ENCODE results near the gene DDX42.
"Not testable (repeated sequence)": the region's sequence is repeated elsewhere in the genome, so short reads cannot be mapped to it uniquely, and the experiment has no call there.

The DDX42 gene

DNA sequence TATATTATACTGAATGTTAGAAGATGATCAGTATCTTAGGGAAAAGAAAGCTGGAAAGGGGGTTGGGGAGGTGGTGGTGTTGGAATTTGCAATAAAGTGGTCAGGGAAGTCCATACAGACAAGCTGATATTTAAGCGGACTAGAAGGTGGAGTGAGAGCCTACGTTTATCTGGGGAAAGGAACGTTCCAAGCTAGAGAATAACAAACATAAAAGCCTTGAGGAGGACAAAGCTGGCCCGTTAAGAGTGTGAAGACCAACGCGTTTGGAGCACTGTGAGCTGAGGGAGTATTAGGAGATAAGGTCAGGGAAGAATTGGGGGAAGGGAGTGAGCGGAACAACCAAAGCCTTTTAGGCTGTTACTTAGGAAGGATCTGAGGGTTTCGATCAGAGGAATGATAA lies 1.4 kb downstream of the DDX42 start:
- no peak for DNase-seq (ENCODE audit: low read depth in 2 of 2)

DNA sequence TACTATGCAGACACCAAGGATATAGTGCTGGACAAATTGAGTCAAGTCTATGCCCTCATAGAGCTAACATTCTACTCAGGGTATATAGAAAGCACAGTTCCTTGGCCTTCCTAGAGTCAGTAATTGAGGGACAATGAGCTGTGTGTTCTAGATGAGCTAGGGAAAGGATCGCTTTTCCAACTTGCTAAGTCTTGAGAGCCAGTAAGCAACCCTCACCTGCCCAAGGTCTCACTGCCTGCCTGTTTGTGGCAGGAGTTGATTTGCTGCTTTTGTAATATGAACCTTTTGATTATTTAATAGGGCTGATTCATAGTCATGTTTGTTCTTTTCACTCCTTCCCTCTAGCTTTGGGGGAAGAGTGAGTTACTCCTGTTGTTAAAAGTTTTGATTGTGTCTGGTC lies 6.5 kb downstream of the DDX42 start:
- DNase-seq (ENCODE audit: low read depth in 2 of 2): no peak

DNA sequence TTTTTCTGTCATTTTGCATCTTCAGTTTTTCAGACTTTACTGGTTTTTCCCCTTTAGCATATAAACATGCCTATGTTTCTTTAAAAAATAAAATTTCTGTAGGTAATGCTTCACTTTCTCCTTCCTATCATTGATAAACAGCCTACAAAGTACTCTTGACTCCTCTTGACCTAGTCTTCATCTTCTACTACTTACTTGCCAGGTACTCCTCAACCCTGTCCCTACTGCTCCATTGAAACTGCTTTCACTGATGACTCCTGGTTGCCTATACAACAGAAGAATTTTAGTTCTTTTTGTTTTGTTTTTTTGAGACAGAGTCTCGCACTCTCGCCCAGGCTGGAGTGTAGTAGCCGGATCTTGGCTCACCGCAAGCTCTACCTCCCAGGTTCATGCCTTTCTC lies 7.0 kb downstream of the DDX42 start:
- no peak for DNase-seq (ENCODE audit: low read depth in 2 of 2)

DNA sequence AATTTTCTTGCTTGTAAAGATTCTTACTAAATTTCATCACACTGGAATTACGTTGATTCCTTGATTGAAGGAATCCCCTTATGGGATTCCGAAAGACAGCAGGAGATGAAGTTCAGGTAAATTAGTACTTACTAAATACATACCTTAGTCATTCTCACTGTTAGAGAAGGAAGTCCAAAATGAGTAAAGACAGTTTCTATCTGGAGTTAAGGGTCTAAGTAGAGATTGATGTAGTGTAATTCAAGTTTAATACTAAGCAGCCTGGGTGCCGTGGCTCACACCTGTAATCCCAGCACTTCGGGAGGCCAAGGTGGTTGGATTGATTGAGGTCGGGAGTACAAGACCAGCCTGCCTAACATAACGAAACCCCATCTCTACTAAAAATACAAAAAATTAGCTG lies 9.6 kb downstream of the DDX42 start:
- DNase-seq (ENCODE audit: low read depth in 2 of 2): no peak

DNA sequence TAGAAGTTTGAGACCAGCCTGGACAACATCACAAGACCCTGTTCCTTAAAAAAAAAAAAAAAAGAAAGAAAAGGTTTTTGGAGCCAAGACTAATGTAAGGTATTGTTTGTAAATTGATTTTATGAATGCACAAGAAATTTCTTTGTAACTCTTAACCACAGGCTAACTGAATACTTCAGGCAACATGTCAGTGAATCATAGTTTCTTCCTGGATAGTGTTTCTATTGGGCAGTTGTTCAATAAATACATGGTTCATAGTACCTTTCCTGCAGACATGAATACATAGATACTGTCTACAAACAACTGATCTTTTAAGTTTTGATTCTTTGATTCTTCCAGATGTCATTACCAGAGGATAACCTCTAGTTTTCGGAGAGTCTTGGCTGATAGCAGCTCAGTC lies 11.6 kb downstream of the DDX42 start:
- DNase-seq (ENCODE audit: low read depth in 2 of 2): no peak

GRCh38 chr17:63786117-63786516 lies 12.1 kb downstream of the DDX42 start:
- no peak for DNase-seq (ENCODE audit: low read depth in 2 of 2)

DNA sequence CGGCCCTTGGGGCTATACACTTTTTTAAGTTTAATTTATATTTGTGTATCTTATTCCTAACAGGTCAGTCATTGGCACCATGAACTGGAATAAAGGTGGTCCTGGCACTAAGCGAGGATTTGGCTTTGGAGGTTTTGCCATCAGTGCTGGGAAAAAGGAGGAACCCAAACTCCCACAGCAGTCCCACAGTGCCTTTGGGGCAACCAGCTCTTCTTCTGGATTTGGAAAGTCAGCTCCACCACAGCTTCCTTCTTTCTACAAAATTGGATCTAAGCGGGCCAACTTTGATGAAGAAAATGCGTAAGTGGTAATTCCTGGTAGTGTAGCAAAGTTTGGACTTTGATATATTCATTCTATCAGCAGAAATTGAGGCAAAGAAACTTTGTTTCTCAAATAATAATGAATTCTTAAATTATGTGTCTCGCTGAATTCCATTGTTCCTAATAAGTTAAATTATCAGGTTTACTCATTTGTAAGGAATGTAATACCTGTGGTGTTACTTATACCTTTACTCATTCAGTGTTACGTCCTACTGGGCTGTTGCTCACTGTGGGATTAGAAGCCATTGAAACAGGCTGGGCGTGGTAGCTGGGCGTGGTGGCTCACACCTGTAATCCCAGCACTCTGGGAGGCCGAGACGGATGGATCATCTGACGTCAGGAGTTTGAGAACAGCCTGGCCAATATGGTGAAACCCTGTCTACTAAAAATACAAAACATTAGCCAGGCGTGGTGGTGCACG lies 13.2 kb downstream of the DDX42 start:
- DNase-seq (ENCODE audit: low read depth in 2 of 2): no peak

DNA sequence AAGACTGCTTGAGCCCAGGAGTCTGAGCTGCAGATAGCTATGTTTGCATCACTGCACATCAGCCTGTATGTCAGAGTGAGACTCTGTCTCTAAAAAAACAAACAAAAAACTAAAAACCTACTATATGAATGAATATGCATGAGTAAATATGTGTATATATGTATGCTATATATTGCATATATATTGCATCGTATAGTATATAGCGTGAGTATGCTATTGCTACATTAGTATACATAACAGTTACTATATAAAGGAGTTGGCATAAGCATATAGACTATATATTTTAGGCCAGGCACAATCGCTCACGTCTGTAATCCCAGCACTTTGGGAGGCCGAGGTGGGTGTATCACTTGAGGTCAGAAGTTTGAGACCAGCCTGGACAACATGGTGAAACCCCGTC lies 16.1 kb downstream of the DDX42 start:
- no peak for DNase-seq (ENCODE audit: low read depth in 2 of 2)

GRCh38 chr17:63792055-63792729 lies 18.2 kb downstream of the DDX42 start:
- no peak for DNase-seq (ENCODE audit: low read depth in 2 of 2)

- DNase-seq (ENCODE audit: low read depth in 2 of 2): not testable (repeated sequence)
Observed at GRCh38 chr17:63796375-63796774, 22.4 kb downstream of the DDX42 start.

DNA sequence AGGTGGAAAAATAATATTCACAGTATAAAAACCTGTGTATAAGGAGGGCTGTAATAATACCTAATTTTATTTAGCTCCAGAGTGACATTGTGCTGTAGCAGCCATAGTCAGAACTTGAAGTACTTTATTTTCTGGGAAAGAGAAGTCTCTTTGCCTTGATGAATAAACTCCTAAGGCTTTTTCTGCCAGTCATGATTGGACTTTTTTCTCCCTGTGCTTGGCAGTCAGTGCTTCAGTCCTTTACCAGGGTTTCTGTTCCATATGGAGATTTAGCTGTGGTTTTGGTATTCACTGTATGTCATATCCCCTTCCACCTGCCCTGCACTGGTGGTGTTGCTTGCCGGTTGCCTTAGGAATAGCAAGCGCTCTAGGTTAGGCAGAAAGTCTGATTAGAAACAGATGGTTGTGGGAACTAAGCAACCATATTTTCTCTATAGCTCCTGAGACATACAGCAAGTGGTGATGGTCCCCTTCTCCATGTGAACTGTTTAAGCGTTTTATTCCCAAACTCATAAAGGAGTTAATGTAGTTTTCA lies 24.7 kb downstream of the DDX42 start:
- no peak for DNase-seq (ENCODE audit: low read depth in 2 of 2)

- no peak for DNase-seq (ENCODE audit: low read depth in 2 of 2)
Observed at GRCh38 chr17:63800783-63801182, 26.8 kb downstream of the DDX42 start.

- DNase-seq (ENCODE audit: low read depth in 2 of 2): no peak
Observed at GRCh38 chr17:63804328-63804727, 30.4 kb downstream of the DDX42 start.

DNA sequence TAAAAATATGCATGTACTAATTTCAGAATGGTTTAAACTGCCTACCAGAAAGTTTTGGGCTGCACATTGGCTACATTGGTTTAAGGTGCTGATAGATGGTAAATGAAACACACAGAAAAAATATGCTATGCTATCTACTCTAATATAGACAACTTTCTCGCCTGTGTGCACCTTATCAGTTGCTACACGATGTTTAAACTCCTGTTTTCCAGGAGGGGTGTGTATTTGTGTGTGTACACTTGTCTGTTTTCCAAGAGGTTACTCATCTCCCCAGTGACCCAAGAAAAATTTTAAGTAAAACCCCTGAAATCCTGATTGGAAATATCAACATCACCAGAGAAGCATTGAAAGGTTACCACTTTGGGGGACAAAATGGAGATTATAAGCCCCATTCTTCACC lies 31.6 kb downstream of the DDX42 start:
- DNase-seq (ENCODE audit: low read depth in 2 of 2): no peak

- no peak for DNase-seq (ENCODE audit: low read depth in 2 of 2)
Observed at GRCh38 chr17:63809970-63810369, 36.0 kb downstream of the DDX42 start.

GRCh38 chr17:63816123-63816522 lies 42.2 kb downstream of the DDX42 start:
- DNase-seq (ENCODE audit: low read depth in 2 of 2): no peak

DNA sequence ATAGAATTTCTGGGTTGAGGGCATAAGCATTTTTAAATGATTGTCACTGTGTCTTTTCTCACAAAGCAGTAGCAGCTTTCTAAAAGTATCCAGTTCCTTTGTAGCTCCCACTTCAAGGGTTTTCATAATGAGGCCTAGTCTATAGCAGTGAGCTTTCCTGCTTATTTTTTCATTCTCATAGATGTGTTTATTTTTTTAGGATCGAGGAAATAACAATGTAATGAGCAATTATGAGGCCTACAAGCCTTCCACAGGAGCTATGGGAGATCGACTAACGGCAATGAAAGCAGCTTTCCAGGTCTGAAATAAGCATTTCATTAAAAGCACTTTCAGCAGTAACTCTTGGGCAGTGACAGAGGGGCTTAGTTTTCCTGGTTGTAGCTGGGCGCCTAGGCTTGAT lies 42.7 kb downstream of the DDX42 start:
- DNase-seq (ENCODE audit: low read depth in 2 of 2): no peak

- DNase-seq (ENCODE audit: low read depth in 2 of 2): no peak
Observed at GRCh38 chr17:63817736-63818385, 43.9 kb downstream of the DDX42 start.

DNA sequence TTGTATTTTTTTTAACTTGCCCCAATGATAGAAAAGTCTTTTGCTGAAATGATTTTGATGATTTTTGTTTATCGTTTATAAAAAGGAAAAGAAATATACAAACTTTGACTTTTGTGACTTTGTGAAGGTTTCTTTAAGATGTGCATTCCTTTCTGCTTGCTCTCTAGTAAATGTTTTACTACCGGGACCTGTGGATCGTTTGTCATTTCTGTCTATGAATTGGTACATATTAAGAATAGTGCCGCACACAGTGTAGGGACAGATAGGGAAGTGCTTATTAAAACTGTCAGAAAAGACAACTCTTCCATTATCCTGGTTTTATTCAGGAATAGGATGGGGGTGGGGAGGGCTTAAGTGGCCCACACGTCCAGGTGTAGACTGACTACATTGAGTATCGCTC lies 45.2 kb downstream of the DDX42 start:
- DNase-seq (ENCODE audit: low read depth in 2 of 2): no peak

DNA sequence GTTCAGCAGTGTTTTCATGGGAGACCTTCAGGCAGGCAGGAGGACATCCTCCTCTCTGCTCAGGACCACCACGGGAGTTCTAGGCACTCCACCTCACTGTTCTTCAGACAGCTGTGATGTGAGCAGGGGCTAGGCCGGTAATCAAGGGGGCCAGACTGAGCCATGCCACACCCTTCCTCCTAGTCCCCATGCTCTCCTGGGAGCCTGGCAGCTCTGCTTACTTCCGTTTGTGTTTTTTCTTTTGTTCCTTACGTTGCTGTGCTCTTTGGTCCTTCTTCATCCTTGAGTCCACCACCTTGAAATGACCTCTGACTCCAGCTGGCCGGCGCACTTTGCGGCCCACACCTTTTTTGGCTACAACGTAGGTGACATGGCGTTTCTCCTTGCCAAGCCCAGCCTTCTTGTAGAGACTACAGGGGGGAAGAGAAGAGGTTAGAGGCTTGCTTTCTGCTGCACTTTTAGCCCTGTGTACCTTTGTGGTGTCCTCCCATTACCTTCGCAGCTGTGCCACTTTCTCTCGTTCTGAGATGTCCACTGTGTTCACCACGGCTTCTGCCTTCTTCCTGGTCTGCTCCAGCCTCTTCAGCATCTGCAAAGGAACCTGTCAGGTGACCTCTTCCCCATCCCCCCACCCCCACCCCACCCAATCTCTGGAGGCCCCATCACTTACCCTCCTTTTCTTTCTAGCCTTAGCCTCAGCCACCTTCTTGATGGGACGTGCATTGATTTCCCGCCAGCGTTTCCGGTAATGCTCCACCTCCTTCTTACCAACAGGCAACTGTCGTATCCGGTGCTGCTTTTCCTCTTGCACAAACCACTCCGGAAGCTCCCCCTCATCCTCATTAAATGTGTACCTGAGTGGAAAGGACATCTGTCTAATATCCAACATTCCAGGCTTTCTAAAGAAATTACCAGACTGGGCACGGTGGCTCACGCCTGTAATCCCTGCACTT lies 45.9 kb downstream of the DDX42 start:
- no peak for DNase-seq (ENCODE audit: low read depth in 2 of 2)

DNA sequence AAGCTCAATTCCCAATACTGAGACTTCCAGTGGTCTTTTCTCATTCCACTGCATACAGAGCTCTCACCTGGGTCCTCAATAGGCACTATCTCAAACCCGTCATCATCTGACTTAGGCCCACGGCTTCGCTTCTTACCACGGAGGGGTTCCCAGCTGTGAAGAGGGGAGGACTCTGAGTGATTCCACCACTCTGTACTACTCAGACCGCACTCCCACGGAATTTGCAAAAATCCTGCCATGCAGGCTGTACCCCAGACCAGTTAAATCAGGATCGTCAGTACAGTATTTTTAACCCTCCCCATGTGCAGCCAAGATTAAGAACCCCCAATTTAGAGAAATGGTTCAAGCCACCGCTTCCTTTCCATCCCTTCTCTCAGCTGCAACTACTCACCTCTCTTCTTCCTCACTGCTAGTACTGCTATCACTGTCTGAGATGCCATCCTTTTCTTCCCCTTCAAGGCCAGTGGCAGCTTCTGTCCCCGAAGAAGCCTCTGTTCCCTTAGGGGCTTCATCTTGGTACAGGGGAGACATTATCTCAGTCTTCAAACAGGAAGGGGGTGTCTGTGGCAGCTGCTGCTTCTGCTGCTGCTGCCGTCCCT lies 47.1 kb downstream of the DDX42 start:
- no peak for DNase-seq (ENCODE audit: low read depth in 2 of 2)
